Measurements from ENCODE around the gene ABCB11. TPM values are rescaled to one million over a fixed set of nuclear protein-coding genes. Genes with fewer than 3 reads are reported as not detected.
"Not testable (repeated sequence)": the region's sequence is repeated elsewhere in the genome, so short reads cannot be mapped to it uniquely, and the experiment has no call there.

Gene ABCB11
- total and polyA plus RNA-seq, 4 donors = 18.3 to 74.3 (median 38.3) TPM

DNA sequence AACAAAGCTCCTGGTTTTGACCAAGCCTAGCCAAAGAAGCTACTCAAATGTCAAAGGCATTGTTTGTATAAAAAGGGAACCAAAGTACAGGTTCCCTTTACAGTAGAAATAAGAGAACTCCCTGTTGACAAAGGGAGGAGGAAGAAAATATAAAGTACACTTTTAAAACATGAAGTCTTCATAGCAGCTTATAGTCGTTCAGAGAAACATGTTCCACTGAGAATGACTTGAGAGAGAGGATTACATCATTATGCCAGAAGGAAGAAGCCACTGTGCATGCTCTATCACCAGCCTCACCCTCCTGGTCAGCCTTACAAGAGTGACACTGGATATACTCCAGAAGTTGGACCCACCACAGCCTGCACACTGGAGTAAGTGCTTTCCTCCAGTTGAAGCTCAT lies 35.8 kb upstream of the ABCB11 start:
- DNase-seq (ENCODE audit: low spot score) = no peak
- no peak overlapping the region for H3K4me3 ChIP-seq (ENCODE audit: low read depth in 1 of 3, low read length in 3 of 3)
- 65% methylated on average over 1 of the region's 1 CpG for WGBS
- H3K27me3 ChIP-seq (ENCODE audit: control insufficient read depth in 4 of 4, insufficient read depth in 4 of 4, low read length in 3 of 4) = no peaks in the 10 kb centered on the region
- no peaks in the 10 kb centered on the region for H3K9me3 ChIP-seq (ENCODE audit: control insufficient read depth in 4 of 4, low read length in 3 of 4)
- no peak overlapping the region for H3K9ac ChIP-seq (ENCODE audit: low read depth in 1 of 2, low read length in 2 of 2)
- no peaks in the 10 kb centered on the region for H3K36me3 ChIP-seq (ENCODE audit: control insufficient read depth in 4 of 4, insufficient read depth in 3 of 4, low read depth in 1 of 4, low read length in 3 of 4)
- peaks cover 0 to 31% (median 10%) of the 10 kb centered on the region in 4 donors for H3K4me1 ChIP-seq (ENCODE audit: control insufficient read depth in 4 of 4, insufficient read depth in 4 of 4, low read length in 3 of 4)
- H3K27ac ChIP-seq (ENCODE audit: low read depth in 1 of 2, low read length in 2 of 2) = no peak overlapping the region
- TF ChIP-seq SP1 (IDR thresholded peaks at IDR 0.05) = no peak
- no peak for TF ChIP-seq MAX (IDR thresholded peaks at IDR 0.05)
- TF ChIP-seq NR2F2 (IDR thresholded peaks at IDR 0.05) = no peak
- TF ChIP-seq RAD21 (IDR thresholded peaks at IDR 0.05) = no peak

GRCh38 chr2:169065864-169066517 lies 34.9 kb upstream of the ABCB11 start:
- no peak for TF ChIP-seq RAD21 (IDR thresholded peaks at IDR 0.05)
- TF ChIP-seq RXRA (IDR thresholded peaks at IDR 0.05) = no peak
- no peak for TF ChIP-seq NR2F2 (IDR thresholded peaks at IDR 0.05)
- no peak for TF ChIP-seq MAX (IDR thresholded peaks at IDR 0.05)
- TF ChIP-seq SP1 (IDR thresholded peaks at IDR 0.05) = no peak
- TF ChIP-seq HNF4A (conservative IDR thresholded peaks at IDR 0.05) = peak in 1 of 2 donors; percentile 15
- TF ChIP-seq FOXA2 (IDR thresholded peaks at IDR 0.05) = no peak
- no peak overlapping the region for H3K9ac ChIP-seq (ENCODE audit: low read depth in 1 of 2, low read length in 2 of 2)
- no peaks in the 10 kb centered on the region for H3K36me3 ChIP-seq (ENCODE audit: control insufficient read depth in 4 of 4, insufficient read depth in 3 of 4, low read depth in 1 of 4, low read length in 3 of 4)
- H3K27ac ChIP-seq (ENCODE audit: low read depth in 1 of 2, low read length in 2 of 2) = no peak overlapping the region
- H3K4me1 ChIP-seq (ENCODE audit: control insufficient read depth in 4 of 4, insufficient read depth in 4 of 4, low read length in 3 of 4) = peaks cover 0 to 25% (median 5%) of the 10 kb centered on the region in 4 donors
- DNase-seq (ENCODE audit: low spot score) = no peak
- H3K9me3 ChIP-seq (ENCODE audit: control insufficient read depth in 4 of 4, low read length in 3 of 4) = no peaks in the 10 kb centered on the region
- H3K4me3 ChIP-seq (ENCODE audit: low read depth in 1 of 3, low read length in 3 of 3) = no peak overlapping the region
- 71% methylated on average over 2 of the region's 2 CpGs for WGBS
- H3K27me3 ChIP-seq (ENCODE audit: control insufficient read depth in 4 of 4, insufficient read depth in 4 of 4, low read length in 3 of 4) = no peaks in the 10 kb centered on the region

DNA sequence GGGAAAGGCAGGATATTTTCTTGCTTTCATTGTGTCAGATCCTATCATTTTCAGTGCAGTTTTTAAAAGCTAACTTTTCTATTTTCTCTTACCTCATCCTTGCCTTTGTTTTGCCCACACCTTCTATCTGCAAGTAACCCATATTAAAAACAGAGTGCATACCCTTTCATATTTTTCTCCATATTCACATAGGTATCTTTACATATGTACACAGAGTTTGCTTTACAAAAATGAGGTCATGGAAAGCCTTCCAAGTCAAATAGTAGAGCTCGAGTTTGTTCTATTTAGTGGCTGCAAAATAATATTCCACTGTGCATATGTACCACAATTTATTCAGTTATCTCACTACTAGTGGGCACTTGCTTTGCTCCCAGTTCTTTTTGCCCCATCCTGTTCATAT lies 34.3 kb upstream of the ABCB11 start:
- Histone ChIP-seq H3K4me1 (ENCODE audit: control insufficient read depth in 4 of 4, insufficient read depth in 4 of 4, low read length in 3 of 4) (peaks cover 0 to 25% (median 5%) of the 10 kb centered on the region in 4 donors), H3K9ac (ENCODE audit: low read depth in 1 of 2, low read length in 2 of 2) (no peak overlapping the region), H3K27ac (ENCODE audit: low read depth in 1 of 2, low read length in 2 of 2) (no peak overlapping the region), H3K36me3 (ENCODE audit: control insufficient read depth in 4 of 4, insufficient read depth in 3 of 4, low read depth in 1 of 4, low read length in 3 of 4) (no peaks in the 10 kb centered on the region), H3K27me3 (ENCODE audit: control insufficient read depth in 4 of 4, insufficient read depth in 4 of 4, low read length in 3 of 4) (no peaks in the 10 kb centered on the region), H3K4me3 (ENCODE audit: low read depth in 1 of 3, low read length in 3 of 3) (no peak overlapping the region), H3K9me3 (ENCODE audit: control insufficient read depth in 4 of 4, low read length in 3 of 4) (no peaks in the 10 kb centered on the region)
- TF ChIP-seq NR2F2 (IDR thresholded peaks at IDR 0.05) = no peak
- DNase-seq (ENCODE audit: low spot score) = no peak
- 28% methylated on average over 1 of the region's 1 CpG for WGBS

DNA sequence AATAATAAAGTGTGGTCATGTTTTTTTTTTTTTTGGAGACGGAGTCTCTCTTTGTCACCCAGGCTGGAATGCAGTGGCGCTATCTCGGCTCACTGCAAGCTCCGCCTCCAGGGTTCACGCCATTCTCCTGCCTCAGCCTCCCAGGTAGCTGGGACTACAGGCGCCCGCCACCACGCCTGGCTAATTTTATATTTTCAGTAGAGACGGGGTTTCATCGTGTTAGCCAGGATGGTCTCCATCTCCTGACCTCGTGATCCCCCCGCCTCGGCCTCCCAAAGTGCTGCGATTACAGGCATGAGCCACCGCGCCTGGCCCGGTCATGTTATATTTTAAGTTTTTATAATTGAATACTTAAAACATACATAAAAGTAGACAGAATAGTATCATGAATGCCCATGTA lies 33.1 kb upstream of the ABCB11 start:
- not testable (repeated sequence) for H3K27me3 ChIP-seq (ENCODE audit: control insufficient read depth in 4 of 4, insufficient read depth in 4 of 4, low read length in 3 of 4); H3K9ac ChIP-seq (ENCODE audit: low read depth in 1 of 2, low read length in 2 of 2); DNase-seq (ENCODE audit: low spot score); H3K9me3 ChIP-seq (ENCODE audit: control insufficient read depth in 4 of 4, low read length in 3 of 4); H3K36me3 ChIP-seq (ENCODE audit: control insufficient read depth in 4 of 4, insufficient read depth in 3 of 4, low read depth in 1 of 4, low read length in 3 of 4); H3K4me3 ChIP-seq (ENCODE audit: low read depth in 1 of 3, low read length in 3 of 3); H3K27ac ChIP-seq (ENCODE audit: low read depth in 1 of 2, low read length in 2 of 2)
- 98% methylated on average over 17 of the region's 17 CpGs for WGBS
- H3K4me1 ChIP-seq (ENCODE audit: control insufficient read depth in 4 of 4, insufficient read depth in 4 of 4, low read length in 3 of 4) = peaks cover 0 to 25% (median 5%) of the 10 kb centered on the region in 4 donors

DNA sequence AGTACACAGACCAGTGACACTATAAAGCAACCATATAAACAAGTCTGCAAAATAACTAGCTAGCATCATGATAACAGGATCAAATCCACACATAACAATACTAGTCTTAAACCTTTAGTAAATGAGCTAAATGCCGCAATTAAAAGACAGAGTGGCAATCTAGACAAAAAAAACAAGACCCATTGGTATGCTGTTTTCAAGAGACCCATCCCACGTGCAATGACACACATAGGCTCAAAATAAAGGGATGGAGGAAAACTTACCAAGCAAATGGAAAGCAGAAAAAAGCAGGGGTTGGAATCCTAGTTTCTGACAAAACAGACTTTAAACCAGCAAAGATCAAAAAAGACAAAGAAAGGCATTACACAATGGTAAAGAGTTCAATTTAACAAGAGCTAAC lies 23.5 kb upstream of the ABCB11 start:
- not testable (repeated sequence) for H3K9ac ChIP-seq (ENCODE audit: low read depth in 1 of 2, low read length in 2 of 2); H3K4me3 ChIP-seq (ENCODE audit: low read depth in 1 of 3, low read length in 3 of 3); H3K27me3 ChIP-seq (ENCODE audit: control insufficient read depth in 4 of 4, insufficient read depth in 4 of 4, low read length in 3 of 4); DNase-seq (ENCODE audit: low spot score); H3K36me3 ChIP-seq (ENCODE audit: control insufficient read depth in 4 of 4, insufficient read depth in 3 of 4, low read depth in 1 of 4, low read length in 3 of 4); H3K9me3 ChIP-seq (ENCODE audit: control insufficient read depth in 4 of 4, low read length in 3 of 4); H3K4me1 ChIP-seq (ENCODE audit: control insufficient read depth in 4 of 4, insufficient read depth in 4 of 4, low read length in 3 of 4); H3K27ac ChIP-seq (ENCODE audit: low read depth in 1 of 2, low read length in 2 of 2)
- WGBS = 84% methylated on average over 2 of the region's 2 CpGs
